Mammary epithelial cell (primary cell): Measurements from ENCODE around the gene CWF19L1.
"Not testable (repeated sequence)": the region's sequence is repeated elsewhere in the genome, so short reads cannot be mapped to it uniquely, and the experiment has no call there.

Source experiments
- CTCF ChIP-seq, 2 donors: IDR thresholded peaks in 1 of 2; conservative IDR thresholded peaks in 1 of 2; 2 replicates each; pipeline ENCODE4 v1.5.1; 2011 to 2012; ENCODE audit warnings: inconsistent platforms in 2 of 2, low read length in 2 of 2, mild to moderate bottlenecking in 2 of 2, control low read depth in 1 of 2, low read depth in 1 of 2; ENCODE audit not compliant: insufficient read depth in 1 of 2; ENCODE audit errors: extremely low read depth in 1 of 2
- EZH2 ChIP-seq: IDR thresholded peaks from 2 replicates; pipeline ENCODE4 v1.6.1; 2012; ENCODE audit warnings: low read length, inconsistent platforms, borderline replicate concordance

- TF ChIP-seq CTCF (conservative IDR thresholded peaks at IDR 0.05 in 1 of 2, IDR thresholded peaks at IDR 0.05 in 1 of 2; ENCODE audit: extremely low read depth in 1 of 2, insufficient read depth in 1 of 2, low read depth in 1 of 2, low read length in 2 of 2); EZH2: not testable (repeated sequence)
These were observed 33.7 kb upstream of the CWF19L1 start for GRCh38 chr10:100301123-100301522.
